ENCODE data around the gene SFMBT1.

SFMBT1 gene

DNA sequence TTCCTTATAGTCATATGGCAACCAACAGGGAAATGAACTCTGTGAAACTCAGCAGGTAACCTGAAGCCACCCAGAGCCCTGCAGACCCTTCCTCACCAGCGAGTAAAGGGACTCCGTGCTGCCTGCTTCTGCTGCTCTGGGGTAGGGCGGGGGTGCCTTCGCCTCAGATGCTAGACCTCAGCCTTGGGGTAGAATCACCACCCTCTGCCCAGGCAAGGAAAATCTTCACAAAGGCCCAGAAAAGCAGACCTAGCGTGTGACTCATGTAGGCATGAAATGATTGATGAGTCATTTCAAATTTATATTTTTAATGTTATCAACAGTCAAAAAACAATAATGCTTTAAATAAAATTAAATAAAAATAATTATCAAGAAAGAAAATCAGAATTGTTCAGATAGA is 155.1 kb downstream of the SFMBT1 start:
- TF ChIP-seq, protein P1, sequence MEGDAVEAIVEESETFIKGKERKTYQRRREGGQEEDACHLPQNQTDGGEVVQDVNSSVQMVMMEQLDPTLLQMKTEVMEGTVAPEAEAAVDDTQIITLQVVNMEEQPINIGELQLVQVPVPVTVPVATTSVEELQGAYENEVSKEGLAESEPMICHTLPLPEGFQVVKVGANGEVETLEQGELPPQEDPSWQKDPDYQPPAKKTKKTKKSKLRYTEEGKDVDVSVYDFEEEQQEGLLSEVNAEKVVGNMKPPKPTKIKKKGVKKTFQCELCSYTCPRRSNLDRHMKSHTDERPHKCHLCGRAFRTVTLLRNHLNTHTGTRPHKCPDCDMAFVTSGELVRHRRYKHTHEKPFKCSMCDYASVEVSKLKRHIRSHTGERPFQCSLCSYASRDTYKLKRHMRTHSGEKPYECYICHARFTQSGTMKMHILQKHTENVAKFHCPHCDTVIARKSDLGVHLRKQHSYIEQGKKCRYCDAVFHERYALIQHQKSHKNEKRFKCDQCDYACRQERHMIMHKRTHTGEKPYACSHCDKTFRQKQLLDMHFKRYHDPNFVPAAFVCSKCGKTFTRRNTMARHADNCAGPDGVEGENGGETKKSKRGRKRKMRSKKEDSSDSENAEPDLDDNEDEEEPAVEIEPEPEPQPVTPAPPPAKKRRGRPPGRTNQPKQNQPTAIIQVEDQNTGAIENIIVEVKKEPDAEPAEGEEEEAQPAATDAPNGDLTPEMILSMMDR (IDR thresholded peaks at IDR 0.05; ENCODE audit: extremely low read depth, missing control alignments): no peak
- no peak for DNase-seq (ENCODE audit: low spot score)

DNA sequence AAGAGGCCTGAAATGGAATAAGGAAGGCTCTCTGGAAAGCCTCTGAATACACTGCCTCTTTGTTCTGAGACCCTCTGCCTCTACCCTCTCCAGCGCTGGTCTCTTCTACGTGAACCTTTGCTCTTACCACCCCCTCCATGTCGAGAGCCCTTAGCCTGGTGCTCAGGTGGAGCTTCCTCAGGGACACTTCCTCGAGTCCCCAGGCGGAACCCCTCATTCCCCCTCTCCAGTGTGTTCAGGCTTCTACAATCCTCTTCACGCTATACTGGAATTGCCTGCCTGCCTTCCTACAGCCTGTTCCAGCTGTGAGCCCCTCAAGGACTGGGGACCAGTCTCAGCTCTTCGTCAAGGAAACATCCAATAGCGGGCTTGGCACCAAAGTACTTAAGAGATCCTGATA is 156.0 kb downstream of the SFMBT1 start:
- TF ChIP-seq, protein P1 (IDR thresholded peaks at IDR 0.05; ENCODE audit: extremely low read depth, missing control alignments): no peak
- DNase-seq (ENCODE audit: low spot score): no peak

DNA sequence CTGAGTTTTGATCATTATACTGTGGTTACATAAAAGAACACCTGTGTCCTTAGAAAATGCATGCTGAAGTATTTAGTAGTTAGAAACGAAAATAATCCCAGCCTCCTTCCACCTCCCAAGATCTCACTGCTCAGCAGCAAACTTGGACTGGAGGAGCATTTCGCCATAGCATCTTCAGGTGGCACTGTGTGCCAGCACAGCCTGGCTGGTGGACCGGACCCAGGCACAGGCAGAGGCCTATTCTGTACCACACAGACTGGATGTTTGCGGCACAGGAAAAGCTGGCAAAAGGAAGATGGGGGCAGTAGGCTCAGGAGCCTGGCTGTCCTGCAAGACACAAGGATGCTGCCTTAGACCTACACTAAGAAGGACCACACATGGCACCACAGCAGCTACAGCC is 158.7 kb downstream of the SFMBT1 start:
- DNase-seq (ENCODE audit: low spot score): no peak
- TF ChIP-seq, protein P1 (IDR thresholded peaks at IDR 0.05; ENCODE audit: extremely low read depth, missing control alignments): no peak

DNA sequence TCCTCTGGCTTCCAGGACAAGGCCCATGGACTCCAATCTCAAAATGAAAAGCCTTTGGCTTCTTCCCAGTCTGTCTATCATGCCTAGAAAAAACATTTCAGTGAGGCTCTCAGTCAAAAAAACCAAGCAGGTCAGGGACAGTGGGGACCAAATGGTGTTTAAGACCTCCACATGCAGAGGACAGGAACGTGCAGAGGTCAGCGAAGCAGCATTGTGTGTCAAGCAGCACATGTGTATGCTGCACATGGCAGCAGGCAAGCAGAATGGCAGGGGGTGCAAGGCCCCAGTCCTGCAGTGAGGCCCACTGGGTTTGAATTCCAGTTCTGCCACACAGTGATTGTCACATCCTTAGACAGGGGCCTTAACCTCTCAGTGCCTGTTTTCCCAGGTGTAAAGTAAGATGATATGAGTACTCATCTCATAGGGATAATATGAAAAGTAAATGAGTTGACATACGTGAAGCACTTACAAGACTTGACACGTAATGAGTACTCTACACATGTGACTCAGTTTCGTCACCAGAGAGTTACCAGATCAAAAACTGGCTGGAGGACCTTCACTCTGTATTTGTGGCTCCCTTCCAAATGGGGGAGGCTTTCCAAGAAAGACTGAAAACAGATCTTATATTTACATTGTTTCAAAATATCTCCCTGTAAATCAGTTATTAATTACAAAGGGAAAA is 159.7 kb downstream of the SFMBT1 start:
- DNase-seq (ENCODE audit: low spot score): no peak
- TF ChIP-seq, protein P1 (IDR thresholded peaks at IDR 0.05; ENCODE audit: extremely low read depth, missing control alignments): no peak

DNA sequence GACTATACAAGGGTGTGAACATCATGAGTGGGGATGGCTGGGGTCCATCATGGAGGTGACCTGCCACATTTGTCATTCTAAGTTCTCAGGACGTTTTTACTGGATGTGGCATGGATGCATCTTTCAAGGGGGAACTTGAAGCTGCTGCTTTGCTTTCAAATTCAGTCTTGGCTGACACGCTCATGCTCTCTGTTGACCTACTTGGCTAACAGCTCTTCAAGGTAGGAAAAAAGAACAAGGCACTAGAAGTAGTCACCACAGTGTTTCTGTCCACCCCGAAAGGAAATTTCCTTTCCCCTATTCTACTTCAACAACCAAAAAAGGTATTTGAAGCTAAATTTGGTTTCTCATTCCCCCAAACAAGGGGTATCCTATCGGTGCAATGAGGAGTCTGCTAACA is 163.5 kb downstream of the SFMBT1 start:
- DNase-seq (ENCODE audit: low spot score): no peak
- TF ChIP-seq, protein P1 (IDR thresholded peaks at IDR 0.05; ENCODE audit: extremely low read depth, missing control alignments): no peak

DNA sequence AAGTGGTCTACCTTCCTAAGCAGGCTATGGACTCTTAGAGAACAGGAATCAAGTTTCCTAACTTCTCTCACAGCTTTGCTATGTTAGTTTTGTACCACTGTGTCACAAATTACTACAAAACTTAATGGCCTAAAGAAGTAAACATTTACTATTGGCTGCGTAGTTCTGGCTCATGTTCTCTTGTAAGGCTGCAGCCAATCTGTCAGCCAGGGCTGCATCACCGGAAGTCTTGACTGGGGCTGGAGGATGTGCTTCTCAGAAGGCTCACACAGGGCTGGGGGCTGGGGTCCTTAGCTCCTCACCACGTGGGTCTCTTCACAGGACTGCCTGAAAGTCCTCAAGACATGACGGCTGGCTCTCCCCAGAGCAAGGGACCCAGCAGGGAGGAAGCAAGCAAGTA is 164.0 kb downstream of the SFMBT1 start:
- TF ChIP-seq, protein P1 (IDR thresholded peaks at IDR 0.05; ENCODE audit: extremely low read depth, missing control alignments): no peak
- DNase-seq (ENCODE audit: low spot score): no peak

DNA sequence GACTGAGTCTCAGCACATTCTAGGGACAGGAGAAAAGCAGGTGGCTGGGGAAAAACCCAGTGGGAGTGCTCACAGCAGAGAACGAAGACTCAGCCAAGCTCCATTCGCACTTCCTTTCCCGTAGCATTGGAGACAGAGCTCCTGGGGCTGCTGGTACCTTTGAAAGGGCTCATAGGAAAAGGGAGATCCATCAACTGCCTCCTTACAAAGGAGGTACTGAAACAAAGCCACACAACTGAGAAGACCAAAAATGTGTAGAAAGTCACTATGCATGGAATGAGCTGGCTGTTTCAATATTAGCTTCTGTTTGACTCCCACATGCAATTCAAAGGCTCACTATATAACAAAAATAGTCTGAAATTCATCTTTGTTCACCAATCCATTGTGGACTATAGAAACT is 165.4 kb downstream of the SFMBT1 start:
- TF ChIP-seq, protein P1 (IDR thresholded peaks at IDR 0.05; ENCODE audit: extremely low read depth, missing control alignments): no peak
- DNase-seq (ENCODE audit: low spot score): peak; percentile 56
